ENCODE measurements around the gene BMPER. TPM values are rescaled to one million over a fixed set of nuclear protein-coding genes. Genes with fewer than 3 reads are reported as not detected.

The BMPER gene
- total and polyA plus RNA-seq, 10 of the 15 experiments (the other 5 are each of a cell fraction or from before 2014, with no cell fraction given) = 0.02 to 0.08 TPM; not detected in 8

DNA sequence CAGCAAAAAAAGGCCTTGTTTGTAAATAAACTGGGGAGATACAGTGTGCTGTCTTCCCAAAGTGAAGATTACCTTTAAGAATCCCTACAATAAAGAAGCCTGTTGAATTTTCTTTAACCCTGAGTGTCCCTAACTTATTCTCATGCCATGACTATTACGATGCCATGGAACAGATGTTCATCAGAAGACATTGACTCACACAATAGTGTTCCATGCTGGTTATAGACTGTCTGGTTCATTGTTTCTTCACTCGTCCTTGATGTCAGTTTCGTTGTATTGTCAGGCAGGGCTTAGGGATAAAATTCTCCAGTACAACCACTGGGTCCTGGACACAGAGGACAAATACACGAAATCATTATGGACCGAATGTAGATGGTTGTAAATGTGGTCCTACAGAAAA lies 36.2 kb upstream of the BMPER start:
- no peak for ATAC-seq

More for the DNA sequence above, 36.2 kb upstream of the BMPER start:
- no peak overlapping the region for H2AFZ ChIP-seq (ENCODE audit: control insufficient read depth, low read depth, low read length)
- H3K4me1 ChIP-seq (ENCODE audit: control insufficient read depth, insufficient read depth, low read length) = no peaks in the 10 kb centered on the region
- no peaks in the 10 kb centered on the region for H3K9me3 ChIP-seq (replicated peaks; ENCODE audit: control insufficient read depth, insufficient read depth, low read length)
- H3K36me3 ChIP-seq (ENCODE audit: control insufficient read depth in 2 of 2, insufficient read depth in 2 of 2, low read length in 1 of 2) = no peaks in the 10 kb centered on the region
- in situ Hi-C loops (cut with MboI) (no loop called here), intact Hi-C loops (cut with micrococcal nuclease; ENCODE audit: unreplicated experiment) (no loop called here)
- H3K9ac ChIP-seq (ENCODE audit: control insufficient read depth, insufficient read depth, low read length) = no peak overlapping the region
- ChIA-PET CTCF (no interaction called here), SMC1A (ENCODE audit: uncharacterized antibody, unreplicated experiment) (no interaction called here), RAD21 (ENCODE audit: unreplicated experiment) (no interaction called here), POLR2A (no interaction called here)
- DNase-seq (ENCODE audit: low read depth, low spot score) (no peak), FAIRE-seq (no peak)
- H3K4me3 ChIP-seq = no peak overlapping the region
- H3K79me2 ChIP-seq (ENCODE audit: control insufficient read depth, insufficient read depth, low read length) = no peaks in the 10 kb centered on the region
- 18% methylated on average over 5 of the region's 5 CpGs for whole genome bisulfite sequencing (ENCODE audit: insufficient coverage, insufficient replicate concordance, low lambda C conversion rate, missing lambda C conversion rate)
- H3K27ac ChIP-seq (ENCODE audit: control insufficient read depth, insufficient read depth) = no peak overlapping the region
- no peaks in the 10 kb centered on the region; a peak in 1 of 4 replicates for H3K27me3 ChIP-seq (replicated peaks in 1 of 2; ENCODE audit: control insufficient read depth in 2 of 2, insufficient read depth in 2 of 2, low read length in 1 of 2)
- no TSS peak for BruUV-seq (replicated peaks)
- H4K20me1 ChIP-seq (ENCODE audit: control insufficient read depth, insufficient read depth) = no peaks in the 10 kb centered on the region
- H3K4me2 ChIP-seq (ENCODE audit: control insufficient read depth, insufficient read depth) = no peak overlapping the region
- TF ChIP-seq BHLHE40 (IDR thresholded peaks at IDR 0.05; ENCODE audit: borderline replicate concordance in 1 of 2, low read depth in 2 of 2, low read length in 1 of 2) (no peak), ZNF207 (IDR thresholded peaks at IDR 0.05; ENCODE audit: borderline replicate concordance) (no peak), SREBF2 (IDR thresholded peaks at IDR 0.05; ENCODE audit: low read length) (no peak), CEBPB (IDR thresholded peaks at IDR 0.05; ENCODE audit: borderline replicate concordance in 1 of 2, low read depth in 2 of 2, low read length in 2 of 2) (no peak), WRNIP1 (IDR thresholded peaks at IDR 0.05; ENCODE audit: borderline replicate concordance, low read depth, low read length) (no peak), BRCA1 (IDR thresholded peaks at IDR 0.05; ENCODE audit: low read depth, low read length) (no peak), NFYA (IDR thresholded peaks at IDR 0.05; ENCODE audit: borderline replicate concordance, low read depth, low read length) (no peak), ASH2L (IDR thresholded peaks at IDR 0.05; ENCODE audit: borderline replicate concordance, low read depth) (no peak), RFX5 (IDR thresholded peaks at IDR 0.05; ENCODE audit: low read depth, low read length) (no peak), POLR2AphosphoS2 (IDR thresholded peaks at IDR 0.05; ENCODE audit: low read depth, low read length) (no peak), HDAC2 (IDR thresholded peaks at IDR 0.05) (no peak), ZNF24 (IDR thresholded peaks at IDR 0.05) (no peak), POU2F2 (IDR thresholded peaks at IDR 0.05; ENCODE audit: borderline replicate concordance, low read depth, low read length) (no peak), MEF2B (IDR thresholded peaks at IDR 0.05; ENCODE audit: partially characterized antibody, poor library complexity, severe bottlenecking) (no peak)
- TF ChIP-seq, protein P1, sequence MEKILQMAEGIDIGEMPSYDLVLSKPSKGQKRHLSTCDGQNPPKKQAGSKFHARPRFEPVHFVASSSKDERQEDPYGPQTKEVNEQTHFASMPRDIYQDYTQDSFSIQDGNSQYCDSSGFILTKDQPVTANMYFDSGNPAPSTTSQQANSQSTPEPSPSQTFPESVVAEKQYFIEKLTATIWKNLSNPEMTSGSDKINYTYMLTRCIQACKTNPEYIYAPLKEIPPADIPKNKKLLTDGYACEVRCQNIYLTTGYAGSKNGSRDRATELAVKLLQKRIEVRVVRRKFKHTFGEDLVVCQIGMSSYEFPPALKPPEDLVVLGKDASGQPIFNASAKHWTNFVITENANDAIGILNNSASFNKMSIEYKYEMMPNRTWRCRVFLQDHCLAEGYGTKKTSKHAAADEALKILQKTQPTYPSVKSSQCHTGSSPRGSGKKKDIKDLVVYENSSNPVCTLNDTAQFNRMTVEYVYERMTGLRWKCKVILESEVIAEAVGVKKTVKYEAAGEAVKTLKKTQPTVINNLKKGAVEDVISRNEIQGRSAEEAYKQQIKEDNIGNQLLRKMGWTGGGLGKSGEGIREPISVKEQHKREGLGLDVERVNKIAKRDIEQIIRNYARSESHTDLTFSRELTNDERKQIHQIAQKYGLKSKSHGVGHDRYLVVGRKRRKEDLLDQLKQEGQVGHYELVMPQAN (conservative IDR thresholded peaks at IDR 0.05) = no peak
